ENCODE results near the gene RPS13.

RPS13 gene

DNA sequence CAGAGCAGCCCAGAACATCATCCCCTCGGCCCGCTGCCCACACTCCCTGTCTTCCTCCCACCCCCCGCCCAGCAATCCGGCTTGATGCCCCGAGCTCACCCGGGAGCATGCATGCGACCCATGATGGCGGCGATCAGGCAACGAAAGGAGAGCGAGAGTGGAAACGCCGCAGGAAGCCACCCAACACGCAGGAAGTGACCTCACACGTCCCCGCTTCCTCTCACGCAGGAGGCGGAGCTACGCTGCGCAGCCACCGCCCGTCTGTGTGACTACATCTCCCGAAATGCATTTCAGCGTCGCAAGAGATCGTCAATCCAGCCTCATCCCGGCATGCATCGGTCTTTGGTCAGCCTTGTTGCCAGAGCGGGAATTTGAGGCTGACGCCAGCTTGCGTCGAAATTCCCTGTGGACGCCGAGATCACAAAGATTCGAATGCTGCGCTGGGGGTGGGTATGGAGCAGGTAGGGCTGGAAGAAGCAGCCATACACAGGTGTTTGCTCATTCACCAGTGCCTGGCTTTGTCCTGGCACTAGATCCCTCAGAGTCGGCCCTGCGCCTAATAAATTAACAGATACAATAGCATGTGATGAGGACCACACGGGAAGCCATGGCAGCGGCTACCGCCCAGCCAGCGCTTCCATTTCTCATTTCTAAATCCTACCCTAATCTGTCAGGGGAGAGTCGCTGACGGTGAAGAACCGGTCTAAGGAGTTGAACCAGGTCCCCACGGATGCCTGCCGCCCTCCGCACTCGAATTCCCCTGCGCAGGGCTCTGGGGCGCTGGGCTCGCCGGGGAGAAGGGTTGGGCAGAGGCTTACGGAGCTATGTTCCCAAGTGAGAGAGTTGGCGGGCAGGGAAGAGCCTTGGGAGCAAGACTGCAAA lies at the start of gene RPS13 (continued):
- TF ChIP-seq, protein P1, sequence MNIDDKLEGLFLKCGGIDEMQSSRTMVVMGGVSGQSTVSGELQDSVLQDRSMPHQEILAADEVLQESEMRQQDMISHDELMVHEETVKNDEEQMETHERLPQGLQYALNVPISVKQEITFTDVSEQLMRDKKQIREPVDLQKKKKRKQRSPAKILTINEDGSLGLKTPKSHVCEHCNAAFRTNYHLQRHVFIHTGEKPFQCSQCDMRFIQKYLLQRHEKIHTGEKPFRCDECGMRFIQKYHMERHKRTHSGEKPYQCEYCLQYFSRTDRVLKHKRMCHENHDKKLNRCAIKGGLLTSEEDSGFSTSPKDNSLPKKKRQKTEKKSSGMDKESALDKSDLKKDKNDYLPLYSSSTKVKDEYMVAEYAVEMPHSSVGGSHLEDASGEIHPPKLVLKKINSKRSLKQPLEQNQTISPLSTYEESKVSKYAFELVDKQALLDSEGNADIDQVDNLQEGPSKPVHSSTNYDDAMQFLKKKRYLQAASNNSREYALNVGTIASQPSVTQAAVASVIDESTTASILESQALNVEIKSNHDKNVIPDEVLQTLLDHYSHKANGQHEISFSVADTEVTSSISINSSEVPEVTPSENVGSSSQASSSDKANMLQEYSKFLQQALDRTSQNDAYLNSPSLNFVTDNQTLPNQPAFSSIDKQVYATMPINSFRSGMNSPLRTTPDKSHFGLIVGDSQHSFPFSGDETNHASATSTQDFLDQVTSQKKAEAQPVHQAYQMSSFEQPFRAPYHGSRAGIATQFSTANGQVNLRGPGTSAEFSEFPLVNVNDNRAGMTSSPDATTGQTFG (tag by site-specific recombination; IDR thresholded peaks at IDR 0.05; ENCODE audit: borderline replicate concordance): no peak
- TF ChIP-seq ZNF394 (tag by site-specific recombination; IDR thresholded peaks at IDR 0.05; ENCODE audit: borderline replicate concordance) (no peak), ZBTB20 (tag by site-specific recombination; IDR thresholded peaks at IDR 0.05) (peak; percentile 77; the same call in 1 of the 2 replicates), ZNF37A (tag by site-specific recombination; IDR thresholded peaks at IDR 0.05) (no peak), ZNF112 (tag by site-specific recombination; IDR thresholded peaks at IDR 0.05) (no peak), KLF1 (tag by site-specific recombination; IDR thresholded peaks at IDR 0.05) (peak; percentile 56), ZFHX2 (tag by site-specific recombination; conservative IDR thresholded peaks at IDR 0.05) (peak; percentile 61; the same call in 1 of the 2 replicates), ZNF423 (tag by site-specific recombination; IDR thresholded peaks at IDR 0.05) (no peak), BCL11A (tag by site-specific recombination; IDR thresholded peaks at IDR 0.05; ENCODE audit: low read depth) (no peak), ZNF175 (tag by site-specific recombination; IDR thresholded peaks at IDR 0.05) (no peak), ZNF426 (tag by site-specific recombination; IDR thresholded peaks at IDR 0.05) (no peak), ZNF174 (tag by site-specific recombination; IDR thresholded peaks at IDR 0.05) (no peak), ZBTB48 (tag by site-specific recombination; IDR thresholded peaks at IDR 0.05) (peak; percentile 38; the same call in 1 of the 2 replicates), ZNF701 (tag by site-specific recombination; IDR thresholded peaks at IDR 0.05) (no peak), ZNF239 (tag by site-specific recombination; IDR thresholded peaks at IDR 0.05) (no peak), SP3 (tag by site-specific recombination; IDR thresholded peaks at IDR 0.05) (peak; percentile 88), ZNF654 (tag by site-specific recombination; IDR thresholded peaks at IDR 0.05; ENCODE audit: low read depth) (no peak), ZBTB7A (tag by site-specific recombination; IDR thresholded peaks at IDR 0.05; ENCODE audit: low read depth) (no peak), ZBTB21 (tag by site-specific recombination; IDR thresholded peaks at IDR 0.05) (peak; percentile 86), ZNF292 (tag by site-specific recombination; IDR thresholded peaks at IDR 0.05; ENCODE audit: borderline replicate concordance, low read depth) (no peak)
- TF ChIP-seq, protein P2, sequence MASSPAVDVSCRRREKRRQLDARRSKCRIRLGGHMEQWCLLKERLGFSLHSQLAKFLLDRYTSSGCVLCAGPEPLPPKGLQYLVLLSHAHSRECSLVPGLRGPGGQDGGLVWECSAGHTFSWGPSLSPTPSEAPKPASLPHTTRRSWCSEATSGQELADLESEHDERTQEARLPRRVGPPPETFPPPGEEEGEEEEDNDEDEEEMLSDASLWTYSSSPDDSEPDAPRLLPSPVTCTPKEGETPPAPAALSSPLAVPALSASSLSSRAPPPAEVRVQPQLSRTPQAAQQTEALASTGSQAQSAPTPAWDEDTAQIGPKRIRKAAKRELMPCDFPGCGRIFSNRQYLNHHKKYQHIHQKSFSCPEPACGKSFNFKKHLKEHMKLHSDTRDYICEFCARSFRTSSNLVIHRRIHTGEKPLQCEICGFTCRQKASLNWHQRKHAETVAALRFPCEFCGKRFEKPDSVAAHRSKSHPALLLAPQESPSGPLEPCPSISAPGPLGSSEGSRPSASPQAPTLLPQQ (tag by site-specific recombination; IDR thresholded peaks at IDR 0.05): peak; percentile 78
- TF ChIP-seq, protein P3, sequence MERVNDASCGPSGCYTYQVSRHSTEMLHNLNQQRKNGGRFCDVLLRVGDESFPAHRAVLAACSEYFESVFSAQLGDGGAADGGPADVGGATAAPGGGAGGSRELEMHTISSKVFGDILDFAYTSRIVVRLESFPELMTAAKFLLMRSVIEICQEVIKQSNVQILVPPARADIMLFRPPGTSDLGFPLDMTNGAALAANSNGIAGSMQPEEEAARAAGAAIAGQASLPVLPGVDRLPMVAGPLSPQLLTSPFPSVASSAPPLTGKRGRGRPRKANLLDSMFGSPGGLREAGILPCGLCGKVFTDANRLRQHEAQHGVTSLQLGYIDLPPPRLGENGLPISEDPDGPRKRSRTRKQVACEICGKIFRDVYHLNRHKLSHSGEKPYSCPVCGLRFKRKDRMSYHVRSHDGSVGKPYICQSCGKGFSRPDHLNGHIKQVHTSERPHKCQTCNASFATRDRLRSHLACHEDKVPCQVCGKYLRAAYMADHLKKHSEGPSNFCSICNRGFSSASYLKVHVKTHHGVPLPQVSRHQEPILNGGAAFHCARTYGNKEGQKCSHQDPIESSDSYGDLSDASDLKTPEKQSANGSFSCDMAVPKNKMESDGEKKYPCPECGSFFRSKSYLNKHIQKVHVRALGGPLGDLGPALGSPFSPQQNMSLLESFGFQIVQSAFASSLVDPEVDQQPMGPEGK (tag by site-specific recombination; IDR thresholded peaks at IDR 0.05): no peak
- TF ChIP-seq, protein P4, sequence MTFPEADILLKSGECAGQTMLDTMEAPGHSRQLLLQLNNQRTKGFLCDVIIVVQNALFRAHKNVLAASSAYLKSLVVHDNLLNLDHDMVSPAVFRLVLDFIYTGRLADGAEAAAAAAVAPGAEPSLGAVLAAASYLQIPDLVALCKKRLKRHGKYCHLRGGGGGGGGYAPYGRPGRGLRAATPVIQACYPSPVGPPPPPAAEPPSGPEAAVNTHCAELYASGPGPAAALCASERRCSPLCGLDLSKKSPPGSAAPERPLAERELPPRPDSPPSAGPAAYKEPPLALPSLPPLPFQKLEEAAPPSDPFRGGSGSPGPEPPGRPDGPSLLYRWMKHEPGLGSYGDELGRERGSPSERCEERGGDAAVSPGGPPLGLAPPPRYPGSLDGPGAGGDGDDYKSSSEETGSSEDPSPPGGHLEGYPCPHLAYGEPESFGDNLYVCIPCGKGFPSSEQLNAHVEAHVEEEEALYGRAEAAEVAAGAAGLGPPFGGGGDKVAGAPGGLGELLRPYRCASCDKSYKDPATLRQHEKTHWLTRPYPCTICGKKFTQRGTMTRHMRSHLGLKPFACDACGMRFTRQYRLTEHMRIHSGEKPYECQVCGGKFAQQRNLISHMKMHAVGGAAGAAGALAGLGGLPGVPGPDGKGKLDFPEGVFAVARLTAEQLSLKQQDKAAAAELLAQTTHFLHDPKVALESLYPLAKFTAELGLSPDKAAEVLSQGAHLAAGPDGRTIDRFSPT (tag by site-specific recombination; IDR thresholded peaks at IDR 0.05): no peak
- TF ChIP-seq, protein P5, sequence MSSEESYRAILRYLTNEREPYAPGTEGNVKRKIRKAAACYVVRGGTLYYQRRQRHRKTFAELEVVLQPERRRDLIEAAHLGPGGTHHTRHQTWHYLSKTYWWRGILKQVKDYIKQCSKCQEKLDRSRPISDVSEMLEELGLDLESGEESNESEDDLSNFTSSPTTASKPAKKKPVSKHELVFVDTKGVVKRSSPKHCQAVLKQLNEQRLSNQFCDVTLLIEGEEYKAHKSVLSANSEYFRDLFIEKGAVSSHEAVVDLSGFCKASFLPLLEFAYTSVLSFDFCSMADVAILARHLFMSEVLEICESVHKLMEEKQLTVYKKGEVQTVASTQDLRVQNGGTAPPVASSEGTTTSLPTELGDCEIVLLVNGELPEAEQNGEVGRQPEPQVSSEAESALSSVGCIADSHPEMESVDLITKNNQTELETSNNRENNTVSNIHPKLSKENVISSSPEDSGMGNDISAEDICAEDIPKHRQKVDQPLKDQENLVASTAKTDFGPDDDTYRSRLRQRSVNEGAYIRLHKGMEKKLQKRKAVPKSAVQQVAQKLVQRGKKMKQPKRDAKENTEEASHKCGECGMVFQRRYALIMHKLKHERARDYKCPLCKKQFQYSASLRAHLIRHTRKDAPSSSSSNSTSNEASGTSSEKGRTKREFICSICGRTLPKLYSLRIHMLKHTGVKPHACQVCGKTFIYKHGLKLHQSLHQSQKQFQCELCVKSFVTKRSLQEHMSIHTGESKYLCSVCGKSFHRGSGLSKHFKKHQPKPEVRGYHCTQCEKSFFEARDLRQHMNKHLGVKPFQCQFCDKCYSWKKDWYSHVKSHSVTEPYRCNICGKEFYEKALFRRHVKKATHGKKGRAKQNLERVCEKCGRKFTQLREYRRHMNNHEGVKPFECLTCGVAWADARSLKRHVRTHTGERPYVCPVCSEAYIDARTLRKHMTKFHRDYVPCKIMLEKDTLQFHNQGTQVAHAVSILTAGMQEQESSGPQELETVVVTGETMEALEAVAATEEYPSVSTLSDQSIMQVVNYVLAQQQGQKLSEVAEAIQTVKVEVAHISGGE (tag by site-specific recombination; conservative IDR thresholded peaks at IDR 0.05; ENCODE audit: low read depth): peak; percentile 77
- TF ChIP-seq, protein P6, sequence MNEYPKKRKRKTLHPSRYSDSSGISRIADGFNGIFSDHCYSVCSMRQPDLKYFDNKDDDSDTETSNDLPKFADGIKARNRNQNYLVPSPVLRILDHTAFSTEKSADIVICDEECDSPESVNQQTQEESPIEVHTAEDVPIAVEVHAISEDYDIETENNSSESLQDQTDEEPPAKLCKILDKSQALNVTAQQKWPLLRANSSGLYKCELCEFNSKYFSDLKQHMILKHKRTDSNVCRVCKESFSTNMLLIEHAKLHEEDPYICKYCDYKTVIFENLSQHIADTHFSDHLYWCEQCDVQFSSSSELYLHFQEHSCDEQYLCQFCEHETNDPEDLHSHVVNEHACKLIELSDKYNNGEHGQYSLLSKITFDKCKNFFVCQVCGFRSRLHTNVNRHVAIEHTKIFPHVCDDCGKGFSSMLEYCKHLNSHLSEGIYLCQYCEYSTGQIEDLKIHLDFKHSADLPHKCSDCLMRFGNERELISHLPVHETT (tag by site-specific recombination; IDR thresholded peaks at IDR 0.05): no peak
